Aorta (tissue), 5 donors: ENCODE results near the gene AP3M1. TPM values are rescaled to one million over a fixed set of nuclear protein-coding genes. Genes with fewer than 3 reads are reported as not detected.

Source experiments
- ATAC-seq: fragments of 200-7000 bp; cut with Tn5 transposase; one replicate; pipeline ENCODE4 v1.9.1; 2022; ENCODE audit warnings: moderate library complexity; ENCODE audit not compliant: low FRiP score
- DNase-seq, 2 donors: peaks; one replicate each; pipeline ENCODE4 v3.0.0-alpha.2; 2020
- H3K27ac ChIP-seq, 2 donors: one replicate each; pipeline ENCODE4 v1.5.1; 2013; ENCODE audit warnings: low read length in 2 of 2, mild to moderate bottlenecking in 2 of 2, moderate library complexity in 2 of 2, control low read depth in 1 of 2, inconsistent platforms in 1 of 2, low read depth in 1 of 2
- H3K27me3 ChIP-seq, 2 donors: one replicate each; pipeline ENCODE4 v1.6.1; 2013; ENCODE audit warnings: control low read depth in 1 of 2, low read length in 1 of 2, mild to moderate bottlenecking in 1 of 2, moderate library complexity in 1 of 2; ENCODE audit not compliant: insufficient read depth in 2 of 2, control insufficient read depth in 1 of 2
- H3K36me3 ChIP-seq, 2 donors: one replicate each; pipeline ENCODE4 v1.6.1; 2013; ENCODE audit warnings: control low read depth in 1 of 2, low read length in 1 of 2, mild to moderate bottlenecking in 1 of 2; ENCODE audit not compliant: insufficient read depth in 2 of 2, control insufficient read depth in 1 of 2
- H3K4me1 ChIP-seq, 2 donors: one replicate each; pipeline ENCODE4 v1.6.1; 2013; ENCODE audit warnings: low read length in 2 of 2, control low read depth in 1 of 2, mild to moderate bottlenecking in 1 of 2, moderate library complexity in 1 of 2; ENCODE audit not compliant: insufficient read depth in 2 of 2, control insufficient read depth in 1 of 2
- H3K4me3 ChIP-seq, 2 donors: one replicate each; pipeline ENCODE4 v1.5.1; 2013; ENCODE audit warnings: low read length in 2 of 2, control low read depth in 1 of 2, mild to moderate bottlenecking in 1 of 2
- H3K9me3 ChIP-seq: one replicate; pipeline ENCODE4 v1.6.1; 2013; ENCODE audit warnings: mild to moderate bottlenecking, low read length; ENCODE audit not compliant: control insufficient read depth
- WGBS, 2 donors: extraction: QIAGEN DNeasy Blood & Tissue Kit; methylation state at CpG; one replicate each; pipeline ENCODE4 v1.1.7; 2013; 5-methylcytosine and 5-hydroxymethylcytosine counted together
- intact Hi-C, 2 donors: fragments of 100-400 bp; cut with DNase I; formaldehyde crosslinking; loops; one replicate each; pipeline versions ENCODE4 v1.14.2 to v1.15.0; 2022
- polyA plus RNA-seq, 2 donors: library from polyadenylated mRNA; stranded (reverse); fragments of 200-250 nt; gene quantifications; one replicate each; pipeline ENCODE4 v1.2.3, GENCODE V29; 2013
- total RNA-seq, 2 donors: library from RNA; stranded (reverse); fragmentation: NEBNext Ultra II Directional; extraction: Animal tissue kit (Norgen Biotek cat#: 25700); gene quantifications; one replicate each; pipeline ENCODE4 v1.2.1, GENCODE V29; 2021
- donor health status: healthy with polysubstance abuse.
- donor health status: Bipolar disorder and iron deficiency.
- donor health status: DM: no; HTN: no; CAD: no.
- donor health status: DM: no; HTN: no; CAD: no.
- donor health status: DM: yes; HTN: yes; CAD: no.

The AP3M1 gene
- total and polyA plus RNA-seq, 4 donors, result 12.4 to 30.4 (median 22.7) TPM

- no peaks in the 10 kb centered on the region for H3K27me3 ChIP-seq
- peaks cover 0 to 5% of the 10 kb centered on the region in 2 donors for H3K4me1 ChIP-seq
- ATAC-seq, result no peak
- intact Hi-C loops, result no loop called here
- H3K36me3 ChIP-seq, result no peaks in the 10 kb centered on the region
- DNase-seq, result no peak
- H3K27ac ChIP-seq, result no peak overlapping the region
- H3K4me3 ChIP-seq, result no peak overlapping the region
- H3K9me3 ChIP-seq, result no peaks in the 10 kb centered on the region
Measured at GRCh38 chr10:74186678-74187077, 36.0 kb upstream of the AP3M1 start.

- intact Hi-C loops, result no loop called here
- Histone ChIP-seq H3K4me1 (no peaks in the 10 kb centered on the region), H3K9me3 (no peaks in the 10 kb centered on the region), H3K27ac (no peak overlapping the region), H3K36me3 (no peaks in the 10 kb centered on the region), H3K27me3 (no peaks in the 10 kb centered on the region), H3K4me3 (no peak overlapping the region)
- whole genome bisulfite sequencing, 2 donors, result 93 to 97% methylated on average over 2 of the region's 2 CpGs
- DNase-seq (no peak), ATAC-seq (no peak)
Measured at GRCh38 chr10:74179111-74179710, 28.6 kb upstream of the AP3M1 start.

GRCh38 chr10:74178042-74178791 is 27.6 kb upstream of the AP3M1 start:
- intact Hi-C loops, result no loop called here
- Histone ChIP-seq H3K36me3 (no peaks in the 10 kb centered on the region), H3K27me3 (no peaks in the 10 kb centered on the region), H3K27ac (no peak overlapping the region), H3K9me3 (no peaks in the 10 kb centered on the region), H3K4me3 (no peak overlapping the region), H3K4me1 (no peaks in the 10 kb centered on the region)
- WGBS, 2 donors, result 87 to 94% methylated on average over 5 of the region's 5 CpGs
- ATAC-seq (no peak), DNase-seq (no peak)

GRCh38 chr10:74177140-74177677 is 26.6 kb upstream of the AP3M1 start:
- Histone ChIP-seq H3K4me3 (peak overlapping the region; percentile 19 to 28), H3K27ac (peak overlapping the region in 1 of 2 donors; percentile 53), H3K27me3 (no peaks in the 10 kb centered on the region), H3K4me1 (no peaks in the 10 kb centered on the region), H3K36me3 (no peaks in the 10 kb centered on the region), H3K9me3 (no peaks in the 10 kb centered on the region)
- WGBS, 2 donors, result 9 to 13% methylated on average over 13 of the region's 13 CpGs
- ATAC-seq (peak; percentile 47), DNase-seq (peak; percentile 60 to 86)
- intact Hi-C loops, result no loop called here

GRCh38 chr10:74176380-74177139 is 25.9 kb upstream of the AP3M1 start:
- Histone ChIP-seq H3K27me3 (no peaks in the 10 kb centered on the region), H3K4me1 (no peaks in the 10 kb centered on the region), H3K4me3 (peak overlapping the region; percentile 19 to 28), H3K27ac (peak overlapping the region in 1 of 2 donors; percentile 53), H3K9me3 (no peaks in the 10 kb centered on the region), H3K36me3 (no peaks in the 10 kb centered on the region)
- peak; percentile 97 for DNase-seq
- intact Hi-C loops, result no loop called here
- WGBS, 2 donors, result 0% methylated on average over 67 to 72 of the region's 72 CpGs
- ATAC-seq, result peak; percentile 97

GRCh38 chr10:74175510-74176379 is 25.1 kb upstream of the AP3M1 start:
- no peaks in the 10 kb centered on the region for H3K36me3 ChIP-seq
- intact Hi-C loops, result no loop called here
- ATAC-seq (no peak), DNase-seq (no peak)
- no peaks in the 10 kb centered on the region for H3K9me3 ChIP-seq
- H3K27ac ChIP-seq, result peak overlapping the region in 1 of 2 donors; percentile 53
- H3K4me1 ChIP-seq, result no peaks in the 10 kb centered on the region
- peak overlapping the region; percentile 19 to 28 for H3K4me3 ChIP-seq
- 22 to 23% methylated on average over 10 of the region's 10 CpGs for WGBS, 2 donors
- no peaks in the 10 kb centered on the region for H3K27me3 ChIP-seq

GRCh38 chr10:74174521-74174920 is 23.9 kb upstream of the AP3M1 start:
- H3K36me3 ChIP-seq, result no peaks in the 10 kb centered on the region
- 52 to 53% methylated on average over 3 of the region's 3 CpGs for WGBS, 2 donors
- H3K27me3 ChIP-seq, result no peaks in the 10 kb centered on the region
- no peak for ATAC-seq
- no peak for DNase-seq
- H3K4me3 ChIP-seq, result no peak overlapping the region
- H3K4me1 ChIP-seq, result no peaks in the 10 kb centered on the region
- H3K9me3 ChIP-seq, result no peaks in the 10 kb centered on the region
- intact Hi-C loops, result no loop called here
- H3K27ac ChIP-seq, result no peak overlapping the region

GRCh38 chr10:74171625-74172024 is 21.0 kb upstream of the AP3M1 start:
- Histone ChIP-seq H3K27ac (no peak overlapping the region), H3K9me3 (no peaks in the 10 kb centered on the region), H3K4me3 (no peak overlapping the region), H3K4me1 (no peaks in the 10 kb centered on the region), H3K27me3 (no peaks in the 10 kb centered on the region), H3K36me3 (no peaks in the 10 kb centered on the region)
- no peak for DNase-seq
- ATAC-seq, result no peak
- intact Hi-C loops, result no loop called here
- 96 to 97% methylated on average over 2 of the region's 2 CpGs for WGBS, 2 donors
